Skeletal muscle cell (primary cell): ENCODE data around the gene ADGRG3.

ENCODE experiments used
- DNase-seq: peaks from one replicate; pipeline ENCODE4 v3.0.0-alpha.2; 2010; ENCODE audit warnings: low read depth
- H3K4me3 ChIP-seq: 2 replicates; pipeline ENCODE4 v1.5.1; 2011; ENCODE audit warnings: low read depth, mild to moderate bottlenecking, control low read depth, low read length, moderate library complexity

The ADGRG3 gene

DNA sequence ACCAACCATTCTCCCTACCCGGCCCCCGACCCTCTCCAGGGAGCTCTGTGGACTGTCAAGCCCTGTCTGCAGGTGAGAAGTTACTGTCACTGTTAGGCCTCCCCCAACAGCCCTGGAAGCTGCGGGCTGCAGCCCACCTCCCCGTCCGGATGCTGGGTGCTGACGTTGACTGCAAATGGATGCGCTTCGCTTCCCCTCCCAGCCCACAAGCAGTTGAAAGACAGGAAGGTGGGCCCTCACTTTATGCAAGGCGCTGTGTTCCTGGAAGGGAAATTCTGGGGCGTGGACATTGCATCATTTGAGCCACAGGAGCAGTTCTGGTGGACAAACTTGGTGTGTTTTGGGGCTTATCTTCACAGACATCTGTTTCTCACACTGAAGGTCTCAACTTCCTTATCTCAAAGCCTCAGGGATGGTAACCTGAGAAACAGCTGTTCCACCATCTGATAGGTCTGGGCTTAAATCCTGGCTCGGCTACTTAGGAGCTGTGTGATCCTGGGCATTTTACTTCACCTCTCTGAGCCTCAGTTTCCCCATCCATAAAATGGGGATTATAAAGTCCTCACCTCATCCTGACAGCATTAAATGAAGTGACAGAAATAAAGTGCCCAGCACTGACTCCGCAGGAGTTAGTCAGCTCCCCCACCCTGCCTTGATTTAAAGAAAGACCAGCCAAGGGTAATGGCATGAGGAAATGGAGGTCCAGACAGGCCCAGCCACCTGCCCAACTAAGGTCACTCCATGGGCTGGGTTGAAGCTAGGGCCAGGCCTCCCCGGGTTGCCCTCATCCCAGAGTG is 21.9 kb downstream of the ADGRG3 start:
- H3K4me3 ChIP-seq = no peak overlapping the region
- no peak for DNase-seq

GRCh38 chr16:57690782-57691471 is 22.8 kb downstream of the ADGRG3 start:
- no peak for DNase-seq
- H3K4me3 ChIP-seq = no peak overlapping the region

GRCh38 chr16:57692636-57693035 is 24.5 kb downstream of the ADGRG3 start:
- no peak overlapping the region for H3K4me3 ChIP-seq
- DNase-seq = no peak

GRCh38 chr16:57693550-57693949 is 25.4 kb downstream of the ADGRG3 start:
- DNase-seq = no peak
- H3K4me3 ChIP-seq = no peak overlapping the region

- H3K4me3 ChIP-seq = no peak overlapping the region
- no peak for DNase-seq
Observed at GRCh38 chr16:57694231-57694724, 26.2 kb downstream of the ADGRG3 start.

DNA sequence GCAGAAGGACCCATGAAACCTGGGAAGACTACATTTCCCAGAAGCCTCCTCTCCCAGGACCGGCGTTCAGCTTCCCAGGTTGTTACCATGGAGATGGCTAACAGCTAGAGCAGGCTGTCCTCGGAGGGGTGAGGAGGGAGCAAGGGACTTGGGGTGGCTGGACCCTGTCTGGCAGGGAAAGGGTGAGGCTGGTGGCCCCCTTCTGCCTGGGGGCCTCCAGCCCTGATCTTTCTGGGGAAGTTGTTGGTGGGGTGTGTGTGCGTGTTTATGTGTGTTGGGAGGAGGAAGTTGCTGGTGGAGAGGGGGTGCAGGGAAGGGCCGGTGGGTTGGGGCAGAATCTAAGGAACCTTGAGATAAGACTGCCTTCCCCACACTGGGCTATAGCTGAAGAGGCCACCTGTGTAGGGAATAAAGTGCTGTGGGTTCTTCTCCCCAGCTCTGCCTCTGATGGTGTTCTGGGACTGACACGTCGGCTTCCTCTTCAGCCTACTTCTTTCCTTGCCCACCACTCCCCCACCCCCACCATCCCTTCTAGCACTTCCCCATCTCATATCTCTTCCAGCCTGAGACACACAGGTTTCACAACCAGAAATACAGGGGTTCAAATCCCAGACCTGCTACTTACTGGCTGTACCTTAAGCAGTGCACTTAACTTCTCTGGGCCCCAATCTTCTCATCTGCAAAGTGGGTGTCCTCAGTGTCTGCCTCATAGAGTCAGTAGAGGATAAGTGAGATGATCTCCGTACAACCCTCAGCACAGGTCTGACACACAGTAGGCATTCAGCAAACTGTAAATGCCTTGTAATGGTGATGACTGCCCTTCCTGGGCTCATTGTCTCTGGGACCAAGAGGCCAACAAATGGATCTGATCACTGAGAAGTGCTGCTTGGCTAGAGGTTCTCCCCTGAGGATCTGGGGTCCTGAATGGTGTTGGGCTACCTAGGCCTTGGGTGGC is 26.9 kb downstream of the ADGRG3 start, which contains the start of gene DRC7:
Gene DRC7 (plus strand): TSS at position 82 of the 955 bp plus-strand sequence. CDS start 3,144 bp downstream, outside the sequence.
- DNase-seq = no peak
- peak within 1 kb of the TSS; percentile 32 for H3K4me3 ChIP-seq

DNA sequence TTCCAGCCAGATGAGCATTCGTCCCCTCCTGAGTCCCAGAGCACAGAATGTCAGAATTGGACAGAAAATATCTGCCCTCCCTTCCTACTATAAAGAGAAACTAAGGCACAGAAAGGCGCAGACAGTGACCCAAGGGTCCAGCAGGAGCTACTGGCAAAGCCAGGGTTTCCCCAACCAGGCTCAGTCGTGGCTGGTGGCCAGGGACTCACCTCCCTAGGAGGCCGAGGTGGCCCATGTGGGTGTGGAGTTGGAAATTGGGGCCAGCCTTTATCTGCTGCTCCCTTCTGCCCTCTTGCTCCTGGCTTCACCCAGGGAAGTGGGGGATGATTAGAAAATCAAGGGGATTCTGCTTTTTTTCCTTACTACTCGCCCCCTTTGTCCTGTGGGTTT is 27.6 kb downstream of the ADGRG3 start:
- DNase-seq = no peak

DNA sequence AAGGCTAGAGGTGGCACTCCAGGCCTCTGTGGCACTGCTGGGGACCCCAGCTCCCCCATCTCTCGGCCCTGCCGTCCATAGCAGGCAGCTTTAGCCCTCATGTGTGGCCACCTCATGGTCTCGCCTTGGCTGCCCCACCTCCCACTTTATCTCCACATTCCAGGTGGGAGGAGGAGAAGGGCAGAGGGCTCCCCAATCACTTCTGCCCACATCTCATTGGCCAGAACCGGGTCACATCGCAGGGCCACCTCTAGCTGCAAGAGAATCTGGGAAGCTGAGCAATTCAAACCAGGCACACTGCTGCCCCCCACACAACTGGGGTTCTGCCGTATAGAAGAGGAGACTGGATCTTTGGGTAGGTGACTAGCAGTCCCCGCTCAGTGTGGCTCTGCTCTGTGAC is 28.1 kb downstream of the ADGRG3 start:
- H3K4me3 ChIP-seq = no peak overlapping the region
- DNase-seq = no peak

More for the DNA sequence above, 27.6 kb downstream of the ADGRG3 start:
- H3K4me3 ChIP-seq = no peak overlapping the region

- no peak for DNase-seq
- H3K4me3 ChIP-seq = no peak overlapping the region
Observed at GRCh38 chr16:57697896-57698537, 29.9 kb downstream of the ADGRG3 start.

DNA sequence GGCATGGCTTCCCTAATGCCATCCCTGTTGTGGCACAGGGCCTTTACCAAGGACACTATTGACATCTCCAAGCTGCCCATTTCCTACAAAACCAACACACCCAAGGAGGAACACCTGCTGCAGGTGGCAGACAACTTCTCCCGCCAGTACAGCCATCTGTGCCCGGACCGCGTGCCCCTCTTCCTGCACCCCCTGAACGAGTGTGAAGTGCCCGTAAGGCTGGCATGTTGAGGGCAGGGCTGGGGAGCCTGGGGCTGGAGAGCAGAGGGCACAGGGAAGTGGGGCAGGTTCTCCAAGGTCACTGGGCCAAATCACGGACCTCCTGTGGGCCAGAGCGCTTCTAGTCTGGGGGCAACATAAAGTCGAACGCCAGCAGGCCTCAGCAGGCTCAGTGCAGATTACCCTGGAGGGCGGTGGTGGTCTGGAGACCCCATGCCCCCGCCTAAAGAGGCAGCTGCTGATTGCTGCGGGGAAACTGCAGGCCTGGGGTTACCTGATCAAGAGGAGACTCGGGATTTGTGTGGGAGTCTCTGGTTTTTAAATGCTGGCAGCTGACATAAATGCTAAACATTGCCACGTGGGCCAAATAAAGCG is 30.8 kb downstream of the ADGRG3 start:
- no peak for DNase-seq
- H3K4me3 ChIP-seq = no peak overlapping the region

GRCh38 chr16:57699481-57699880 is 31.4 kb downstream of the ADGRG3 start:
- no peak overlapping the region for H3K4me3 ChIP-seq
- no peak for DNase-seq

DNA sequence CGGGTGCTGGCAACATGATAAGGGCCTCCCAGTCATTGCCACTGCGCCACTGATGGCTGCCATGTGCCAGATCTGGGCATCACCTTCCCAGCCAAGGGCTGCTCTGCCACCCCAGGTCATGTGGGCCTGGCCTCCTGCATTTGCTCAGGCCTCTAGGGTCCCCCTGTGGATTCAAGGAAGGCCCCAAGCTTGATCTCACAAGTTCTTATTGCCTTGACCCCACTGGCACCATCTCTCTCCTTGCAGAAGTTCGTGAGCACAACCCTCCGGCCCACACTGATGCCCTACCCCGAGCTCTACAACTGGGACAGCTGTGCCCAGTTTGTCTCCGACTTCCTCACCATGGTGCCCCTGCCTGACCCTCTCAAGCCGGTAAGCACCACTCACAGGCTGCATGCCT is 31.8 kb downstream of the ADGRG3 start:
- no peak for DNase-seq

DNA sequence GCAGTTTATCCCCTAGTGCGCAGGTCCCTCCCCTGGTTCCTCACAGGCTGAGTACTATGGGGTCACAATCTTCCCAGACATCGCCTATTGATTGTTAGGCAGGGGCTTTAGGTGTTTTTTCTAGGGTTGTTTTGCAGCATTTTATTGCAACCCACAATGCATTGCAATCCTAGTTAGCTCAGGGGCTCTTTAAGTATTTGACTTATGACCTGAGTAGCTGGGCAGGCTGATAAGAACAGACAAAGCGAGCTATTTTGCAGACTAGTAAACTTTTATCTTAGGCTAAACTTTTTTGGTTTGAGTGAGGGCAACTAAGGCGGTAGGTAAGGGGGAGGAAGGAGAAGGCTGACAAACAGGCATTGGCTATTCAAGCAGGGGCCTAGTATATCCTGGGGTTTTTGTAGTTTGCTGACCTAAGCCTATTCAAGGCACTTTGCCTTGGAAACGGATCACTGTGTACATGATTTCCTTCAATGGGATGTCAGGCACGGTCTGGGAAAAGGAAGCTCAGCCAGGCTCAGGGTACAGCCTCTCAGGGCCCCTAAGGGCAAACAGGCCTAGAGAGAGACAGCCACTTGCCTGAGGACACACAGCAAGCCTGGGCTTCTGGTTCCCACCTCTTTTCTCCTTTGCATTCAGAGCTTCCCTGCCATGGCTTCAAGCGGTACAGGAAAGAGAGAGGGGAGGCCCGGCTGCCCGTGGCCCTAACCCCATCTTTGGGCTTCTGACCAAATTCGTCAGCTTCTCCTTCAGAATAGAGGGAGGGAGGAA is 32.9 kb downstream of the ADGRG3 start:
- DNase-seq = no peak
- H3K4me3 ChIP-seq = no peak overlapping the region

More for the DNA sequence above, 31.8 kb downstream of the ADGRG3 start:
- H3K4me3 ChIP-seq = no peak overlapping the region

DNA sequence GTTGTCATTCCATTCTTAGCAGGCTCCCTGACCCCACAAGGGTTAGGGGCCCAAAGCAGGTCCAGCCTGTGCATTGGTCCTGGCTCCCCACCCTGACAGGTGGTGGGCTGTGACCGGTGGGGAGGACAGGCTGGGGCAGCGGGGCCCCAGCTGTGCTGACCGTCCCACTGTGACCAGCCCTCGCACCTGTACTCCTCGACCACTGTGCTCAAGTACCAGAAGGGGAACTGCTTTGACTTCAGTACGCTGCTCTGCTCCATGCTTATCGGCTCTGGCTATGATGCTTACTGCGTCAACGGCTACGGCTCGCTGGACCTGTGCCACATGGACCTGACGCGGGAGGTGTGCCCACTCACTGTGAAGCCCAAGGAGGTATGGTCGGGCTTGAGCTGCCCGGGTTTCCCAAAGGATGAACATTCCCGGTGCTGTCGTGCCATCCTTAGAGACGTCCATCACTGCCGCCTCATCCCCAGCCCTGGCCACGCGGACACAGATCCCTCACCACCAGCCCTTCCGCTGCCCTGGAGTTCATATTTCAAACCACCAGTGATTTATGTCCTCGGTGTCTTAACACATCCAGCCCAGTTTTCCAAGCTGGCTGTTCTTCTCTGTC is 33.8 kb downstream of the ADGRG3 start:
- DNase-seq = no peak
- H3K4me3 ChIP-seq = no peak overlapping the region

DNA sequence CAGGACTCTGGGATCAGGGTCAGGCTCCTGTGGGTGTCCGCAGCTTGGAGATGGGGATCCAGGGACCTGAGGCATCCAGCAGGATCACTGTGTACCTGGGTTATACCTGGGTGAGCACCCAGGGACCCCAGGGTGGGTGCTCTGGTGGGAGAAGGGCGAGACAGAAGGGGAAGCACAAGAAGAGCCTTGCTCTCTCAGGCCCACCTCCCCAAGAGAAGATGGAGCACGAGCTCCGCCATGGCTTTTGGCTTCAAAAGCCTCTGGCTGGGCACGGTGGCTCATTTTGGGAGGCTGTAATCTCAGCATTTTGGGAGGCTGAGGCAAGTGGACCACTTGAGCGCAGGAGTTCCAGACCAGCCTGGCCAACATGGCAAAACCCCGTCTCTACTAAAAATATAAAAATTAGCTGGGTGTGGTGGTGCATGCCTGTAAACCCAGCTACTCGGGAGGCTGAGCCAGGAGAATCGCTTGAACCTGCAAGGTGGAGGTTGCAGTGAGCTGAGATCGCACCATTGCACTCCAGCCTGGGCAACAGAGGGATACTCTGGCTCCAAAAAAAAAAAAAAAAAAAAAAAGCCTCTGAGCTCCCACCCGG is 35.4 kb downstream of the ADGRG3 start:
- H3K4me3 ChIP-seq = no peak overlapping the region

GRCh38 chr16:57704011-57704904 is 36.2 kb downstream of the ADGRG3 start:
- no peak overlapping the region for H3K4me3 ChIP-seq
- DNase-seq = no peak

More for the DNA sequence above, 35.4 kb downstream of the ADGRG3 start:
- DNase-seq = no peak
